HG02642 (cell line): Measurements from ENCODE around the gene FUT8.
"Not testable (repeated sequence)": the region's sequence is repeated elsewhere in the genome, so short reads cannot be mapped to it uniquely, and the experiment has no call there.

ENCODE experiments used
- ATAC-seq: cut with Tn5 transposase; IDR thresholded peaks from one replicate; pipeline ENCODE4 v1.9.1; 2021; ENCODE audit warnings: mild to moderate bottlenecking; ENCODE audit not compliant: unreplicated experiment, poor library complexity

FUT8 gene

DNA sequence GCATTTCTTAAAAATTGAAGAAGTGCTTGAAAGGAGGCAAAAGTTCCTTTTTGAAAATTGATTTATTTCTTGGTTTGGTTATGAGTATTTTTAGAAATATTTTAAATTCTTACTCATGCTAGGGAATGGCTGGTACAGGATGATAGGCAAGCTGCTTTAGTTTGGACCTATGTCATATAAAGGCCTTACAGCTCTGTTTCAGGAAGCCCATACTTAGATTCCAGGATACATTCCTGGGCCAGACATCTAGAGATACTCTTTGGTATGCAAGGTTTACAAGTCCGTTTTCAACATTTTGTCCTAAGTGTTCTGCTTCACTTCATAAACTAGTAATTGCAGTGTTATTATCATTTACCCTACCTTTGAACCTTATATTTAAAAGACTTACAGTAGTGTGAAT is 186.8 kb downstream of the FUT8 start:
- no peak for ATAC-seq

DNA sequence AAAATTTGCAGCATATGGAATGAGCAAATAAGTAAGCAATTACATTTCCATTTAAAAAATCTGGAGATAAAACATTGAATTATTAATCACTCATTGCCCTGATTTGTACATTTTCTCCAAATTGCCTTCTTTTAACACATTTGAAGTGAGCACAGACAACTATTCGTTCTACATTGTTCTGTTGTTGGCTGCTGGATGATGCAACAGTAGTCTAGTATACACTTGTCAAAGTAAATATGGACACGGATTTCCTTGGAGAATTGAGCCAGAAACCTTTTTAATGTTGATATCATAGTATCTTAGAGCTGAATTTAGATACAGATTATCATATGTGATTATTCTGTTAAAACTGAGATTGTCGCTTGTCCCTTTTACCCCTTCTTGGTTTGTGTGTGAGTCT is 188.2 kb downstream of the FUT8 start:
- no peak for ATAC-seq

DNA sequence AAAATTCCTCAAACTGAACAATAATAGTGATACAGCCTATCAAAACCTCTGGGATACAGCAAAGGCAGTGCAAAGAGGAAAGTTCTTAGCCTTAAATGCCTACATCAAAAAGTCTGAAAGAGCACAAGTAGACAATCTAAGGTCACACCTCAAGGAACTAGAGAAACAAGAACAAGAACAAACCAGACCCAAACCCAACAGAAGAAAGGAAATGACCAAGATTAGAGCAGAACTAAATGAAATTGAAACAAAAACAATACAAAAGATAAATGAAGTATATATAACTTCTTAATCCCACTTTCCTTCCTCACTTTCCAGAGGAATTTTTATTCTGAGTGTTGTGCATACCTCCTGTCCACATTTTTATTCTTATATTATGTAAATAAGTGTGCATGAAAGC is 192.0 kb downstream of the FUT8 start:
- no peak for ATAC-seq

DNA sequence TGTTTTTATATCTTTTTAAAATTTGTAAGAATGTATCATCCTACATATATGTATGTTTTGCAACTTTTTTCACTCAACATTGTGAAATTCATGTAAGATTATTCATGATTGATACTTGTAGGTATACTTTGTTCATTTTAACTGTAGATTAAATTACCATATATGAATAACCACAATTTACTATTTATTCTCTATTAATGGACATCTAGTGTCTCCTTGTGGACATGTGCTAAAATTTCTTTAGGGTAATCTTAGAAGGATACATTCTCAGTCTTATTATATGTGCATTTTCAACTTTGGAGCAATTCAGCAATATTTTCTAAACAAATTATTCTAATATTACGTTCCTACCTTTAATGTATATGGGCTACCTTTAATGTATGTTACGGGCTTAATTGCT is 192.4 kb downstream of the FUT8 start:
- ATAC-seq, result no peak

DNA sequence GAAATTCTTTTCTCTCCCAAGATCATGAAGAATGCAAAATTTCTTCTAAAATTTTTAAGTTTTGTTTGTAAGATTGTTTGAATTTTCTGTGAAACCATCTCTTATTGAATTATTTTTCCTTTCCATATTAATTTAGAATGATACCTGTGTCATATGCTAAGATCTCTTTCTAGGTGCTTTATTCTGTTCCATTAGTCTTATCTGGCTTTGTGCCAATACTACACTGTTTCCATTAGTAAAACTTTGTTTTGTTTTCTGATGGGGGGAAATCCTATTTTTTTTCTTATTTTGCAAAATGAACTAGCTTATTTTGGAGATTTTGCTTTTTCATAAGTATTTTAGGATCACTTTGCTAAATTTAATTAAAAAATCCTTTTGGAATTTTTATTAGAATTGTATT is 193.9 kb downstream of the FUT8 start:
- ATAC-seq, result no peak

DNA sequence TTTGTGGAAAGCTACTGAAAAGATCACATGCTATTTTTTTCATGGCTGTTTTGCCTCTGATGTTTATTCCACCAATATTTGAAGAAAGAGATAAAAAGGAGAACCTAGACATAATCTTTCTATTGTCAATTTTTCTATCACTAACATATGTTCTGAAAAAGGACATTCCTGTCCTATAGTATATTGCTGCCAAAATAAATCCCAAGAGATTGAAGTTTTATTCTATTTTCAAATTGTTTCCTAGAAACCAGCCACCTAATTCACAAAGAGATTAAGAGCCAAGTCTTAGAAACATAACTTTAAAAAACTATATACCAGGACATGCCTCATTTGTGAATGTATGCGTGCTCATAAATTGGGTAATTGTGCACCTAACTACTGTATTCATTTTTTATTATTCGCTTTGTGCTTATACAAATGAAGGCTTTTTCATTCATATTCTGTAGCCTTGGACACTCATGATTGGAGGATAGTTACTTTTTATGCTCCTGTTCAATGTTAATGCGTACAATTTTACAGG is 200.7 kb downstream of the FUT8 start:
- no peak for ATAC-seq

DNA sequence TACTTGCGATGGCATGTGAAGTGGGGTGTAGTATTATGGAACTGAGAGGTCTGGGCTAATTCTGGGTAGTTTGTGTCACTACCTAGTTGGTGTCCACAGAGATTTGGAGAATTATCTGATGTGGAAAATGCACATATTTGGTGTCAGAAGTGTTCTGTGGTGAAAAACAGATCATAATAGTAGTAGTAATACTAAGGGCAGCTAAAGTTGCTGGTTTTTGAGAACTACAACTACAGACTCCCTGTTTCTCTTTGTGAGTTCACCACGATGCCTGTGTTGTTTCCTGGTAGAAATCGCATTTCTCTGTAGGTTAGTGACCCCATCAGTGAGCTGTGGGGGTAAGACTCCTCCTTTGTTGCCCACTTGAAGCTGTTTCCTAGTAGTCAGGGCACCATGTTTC is 206.5 kb downstream of the FUT8 start:
- ATAC-seq, result no peak

DNA sequence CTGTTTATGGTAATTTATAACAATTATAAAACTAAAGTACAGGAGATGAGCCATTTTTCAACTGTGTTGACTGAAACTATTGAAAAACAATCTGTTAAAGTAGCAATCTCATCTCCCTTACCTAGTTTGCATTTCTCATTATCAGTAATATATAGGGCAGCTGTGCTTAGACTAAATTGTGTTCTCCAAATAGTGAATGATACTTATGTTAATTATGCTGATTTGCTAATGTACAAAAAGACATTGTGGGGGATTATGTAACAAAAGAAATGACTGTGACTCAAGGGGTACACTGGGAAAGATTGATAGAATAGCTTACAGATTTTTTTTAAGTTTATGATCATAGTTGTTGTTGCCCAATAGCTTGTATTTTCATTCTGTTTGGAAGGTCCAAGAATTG is 207.7 kb downstream of the FUT8 start:
- ATAC-seq, result no peak

DNA sequence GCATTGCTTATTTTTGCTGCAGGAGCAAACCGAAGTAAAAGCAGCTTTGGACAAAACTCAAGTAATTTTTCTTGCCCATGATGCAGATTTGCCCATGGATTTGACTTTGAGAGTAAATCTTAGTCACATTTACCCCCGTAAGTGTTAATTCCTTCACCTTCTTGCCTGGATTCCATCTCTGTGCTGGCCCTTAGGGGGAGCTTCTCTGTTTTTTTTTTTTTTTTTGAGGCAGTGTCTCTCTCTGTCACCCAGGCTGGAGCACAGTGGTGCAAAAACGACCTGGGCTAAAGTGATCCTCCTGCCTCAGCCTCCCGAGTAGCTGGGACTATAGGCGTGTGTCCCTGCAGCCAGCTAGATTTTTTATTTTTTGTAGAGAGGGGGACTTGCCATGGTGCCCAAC is 210.2 kb downstream of the FUT8 start:
- ATAC-seq, result no peak

DNA sequence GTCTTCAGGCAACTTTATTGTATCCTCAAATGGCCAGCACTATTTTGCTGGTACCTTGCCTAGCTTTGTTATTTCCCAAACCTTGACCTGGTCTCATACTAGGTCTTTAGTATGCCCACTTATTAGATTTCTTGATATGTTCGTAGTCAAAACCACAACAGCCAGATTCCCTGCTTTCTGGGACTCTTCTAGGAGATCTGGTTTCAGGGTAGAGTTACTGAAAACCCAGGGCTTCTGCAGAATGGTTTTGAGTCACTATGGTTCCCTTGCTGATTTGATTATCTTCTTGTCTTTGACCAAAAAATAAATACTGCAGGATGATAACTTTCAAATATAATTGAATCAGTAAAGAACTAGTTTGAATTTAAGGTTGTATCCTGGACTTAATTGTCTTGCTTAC is 211.2 kb downstream of the FUT8 start:
- ATAC-seq, result no peak

DNA sequence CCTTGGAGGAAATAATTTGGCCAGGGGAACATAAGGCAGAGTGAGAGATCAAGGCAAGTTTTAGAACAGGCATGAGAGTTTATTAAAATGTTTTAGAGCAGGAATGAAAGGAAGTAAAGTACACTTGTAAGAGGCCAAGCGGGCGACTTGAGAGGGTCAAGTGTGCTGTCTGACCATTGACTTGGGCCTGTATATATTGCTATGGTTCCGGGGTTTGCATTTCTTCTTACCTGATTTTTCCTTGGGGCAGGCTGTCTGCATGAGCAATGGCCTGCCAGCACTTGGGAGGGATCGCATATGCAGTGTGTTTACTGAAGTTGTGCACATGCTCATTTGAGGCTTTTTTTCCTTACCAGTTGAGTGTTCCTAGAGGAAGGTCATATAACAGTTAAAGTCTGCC is 214.8 kb downstream of the FUT8 start:
- no peak for ATAC-seq

DNA sequence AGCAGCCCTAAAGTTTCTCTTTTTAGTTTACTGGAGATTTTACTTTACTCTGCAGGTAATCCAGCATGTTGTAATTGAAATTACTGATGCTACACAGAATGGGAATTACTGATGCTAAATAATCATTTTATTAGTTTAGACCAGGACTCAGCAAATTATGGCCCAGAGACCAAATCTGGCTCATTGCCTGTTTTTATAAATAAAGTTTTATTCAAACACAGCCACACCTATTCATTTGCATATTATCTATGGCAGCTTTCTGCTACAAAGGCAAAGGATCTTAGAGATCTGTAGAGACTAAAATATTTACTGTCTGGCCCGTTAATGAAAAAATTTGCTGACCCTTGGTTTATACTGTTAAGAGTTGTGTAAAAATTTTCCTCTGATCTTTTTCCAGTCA is 216.1 kb downstream of the FUT8 start:
- ATAC-seq, result no peak

DNA sequence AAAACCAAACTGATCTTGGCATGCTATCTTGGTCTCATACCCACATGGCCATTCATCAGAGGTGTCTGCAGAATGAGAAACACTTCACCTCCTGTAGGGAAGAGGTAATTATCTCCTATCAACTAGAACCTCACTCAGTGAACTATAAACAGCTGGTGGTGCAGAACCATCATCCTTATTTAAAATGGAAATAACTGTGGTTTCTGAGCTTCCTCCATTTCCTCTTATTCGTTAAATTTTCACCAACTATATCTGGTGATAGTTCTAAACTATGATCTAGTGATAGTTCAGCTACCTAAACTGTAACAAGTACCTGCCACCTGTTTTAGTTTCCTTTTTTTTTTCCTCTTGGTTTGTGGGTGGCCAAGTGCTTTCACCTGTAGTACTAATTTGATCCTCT is 218.5 kb downstream of the FUT8 start:
- ATAC-seq, result no peak

DNA sequence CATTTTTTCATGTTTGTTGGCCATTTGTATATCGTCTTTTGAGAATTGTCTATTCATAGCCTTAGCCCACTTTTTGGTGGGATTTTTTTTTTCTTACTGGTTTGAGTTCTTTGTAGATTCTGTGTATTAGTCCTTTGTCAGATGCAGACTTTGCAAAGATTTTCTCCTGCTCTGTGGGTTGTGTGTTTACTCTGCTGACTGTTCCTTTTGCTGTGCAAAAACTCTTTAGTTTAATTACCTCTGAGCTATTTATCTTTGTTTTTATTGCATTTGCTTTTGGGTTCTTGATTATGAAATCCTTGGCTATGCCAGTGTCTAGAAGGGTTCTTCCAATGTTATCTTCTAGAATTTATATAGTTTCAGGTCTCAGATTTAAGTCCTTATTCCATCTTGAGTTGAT is 220.0 kb downstream of the FUT8 start:
- no peak for ATAC-seq

DNA sequence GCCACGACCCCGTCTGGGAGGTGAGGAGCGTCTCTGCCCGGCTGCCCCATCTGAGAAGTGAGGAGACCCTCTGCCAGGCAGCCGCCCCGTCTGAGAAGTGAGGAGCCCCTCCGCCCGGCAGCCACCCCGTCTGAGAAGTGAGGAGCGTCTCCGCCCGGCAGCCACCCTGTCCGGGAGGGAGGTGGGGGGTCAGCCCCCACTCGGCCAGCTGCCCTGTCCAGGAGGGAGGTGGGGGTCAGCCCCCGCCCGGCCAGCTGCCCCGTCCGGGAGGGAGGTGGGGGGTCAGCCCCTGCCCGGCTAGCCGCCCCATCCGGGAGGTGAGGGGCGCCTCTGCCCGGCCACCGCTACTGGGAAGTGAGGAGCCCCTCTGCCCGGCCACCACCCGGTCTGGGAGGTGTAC is 221.1 kb downstream of the FUT8 start:
- not testable (repeated sequence) for ATAC-seq

DNA sequence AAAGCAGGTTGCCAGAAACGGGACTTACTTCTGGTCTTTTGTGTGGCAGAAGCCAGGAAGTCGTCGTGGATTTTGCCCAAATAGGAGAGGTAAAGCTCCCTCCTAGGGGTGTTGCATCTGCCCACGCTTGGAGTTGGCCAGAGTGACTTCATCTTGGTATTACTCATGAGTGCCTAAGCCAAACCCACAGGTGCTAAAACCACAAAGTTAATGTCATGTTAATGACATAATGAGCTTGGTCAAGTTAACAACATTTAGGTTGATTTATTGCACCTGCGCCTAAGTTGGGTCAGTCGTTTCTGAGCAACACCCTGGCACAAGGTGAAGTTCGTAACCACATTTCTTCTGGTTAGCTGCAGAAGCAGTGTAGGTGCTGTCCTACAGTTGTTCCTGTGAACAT is 225.2 kb downstream of the FUT8 start:
- ATAC-seq, result peak; percentile 83

DNA sequence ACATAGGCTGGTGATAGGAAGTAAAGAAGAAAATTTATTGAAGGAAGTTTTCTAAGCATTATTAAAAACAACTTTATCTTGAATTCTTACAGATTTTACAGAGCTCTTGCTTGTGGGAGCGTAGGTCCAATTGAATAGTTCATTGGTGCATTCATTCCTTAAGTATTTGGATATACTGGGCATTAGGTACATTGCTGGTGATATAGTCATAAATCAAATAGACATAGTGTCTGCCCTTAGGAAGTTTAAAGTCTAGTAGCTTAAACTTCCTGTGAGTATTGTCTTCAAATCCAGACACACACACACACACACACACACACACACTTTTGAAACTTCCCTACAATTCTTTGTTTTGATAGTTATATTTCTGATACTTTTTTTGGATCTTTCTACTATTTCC is 226.7 kb downstream of the FUT8 start:
- ATAC-seq, result no peak

DNA sequence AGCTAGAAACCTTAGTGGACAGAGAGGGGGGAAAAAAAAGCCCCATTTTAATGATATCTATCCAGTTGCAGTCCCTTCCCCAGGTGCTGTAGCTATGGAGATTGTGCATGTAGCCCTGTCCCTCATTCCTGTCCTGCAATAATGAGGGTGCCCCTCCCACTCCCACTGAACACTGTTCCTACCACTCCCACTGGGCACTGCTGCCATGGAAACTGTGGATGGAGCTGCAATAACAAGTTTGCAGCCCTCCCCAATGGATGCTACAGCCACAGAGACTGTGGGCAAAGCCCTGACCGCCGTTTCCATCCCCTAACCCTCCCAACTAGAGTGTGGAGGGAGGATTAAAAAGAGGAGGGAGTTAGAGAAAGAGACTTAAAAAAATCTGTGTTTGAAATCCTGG is 238.3 kb downstream of the FUT8 start:
- no peak for ATAC-seq

DNA sequence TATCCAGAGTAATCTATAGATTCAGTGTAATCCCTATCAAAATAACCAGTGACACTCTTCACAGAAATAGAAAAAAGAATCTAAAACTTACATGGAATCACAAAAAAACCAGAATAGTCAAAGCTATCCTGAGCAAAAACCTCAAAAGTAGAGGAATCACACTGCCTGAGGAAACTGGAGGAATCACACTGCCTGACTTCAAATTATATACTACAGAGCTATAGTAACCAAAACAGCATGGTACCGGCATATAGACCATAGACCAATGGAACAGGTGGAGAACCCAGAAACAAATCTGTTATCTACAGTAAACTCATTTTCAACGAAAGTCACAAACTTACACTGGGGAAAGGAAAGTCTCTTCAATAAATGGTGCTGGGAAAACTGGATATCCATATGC is 244.0 kb downstream of the FUT8 start:
- ATAC-seq, result no peak

DNA sequence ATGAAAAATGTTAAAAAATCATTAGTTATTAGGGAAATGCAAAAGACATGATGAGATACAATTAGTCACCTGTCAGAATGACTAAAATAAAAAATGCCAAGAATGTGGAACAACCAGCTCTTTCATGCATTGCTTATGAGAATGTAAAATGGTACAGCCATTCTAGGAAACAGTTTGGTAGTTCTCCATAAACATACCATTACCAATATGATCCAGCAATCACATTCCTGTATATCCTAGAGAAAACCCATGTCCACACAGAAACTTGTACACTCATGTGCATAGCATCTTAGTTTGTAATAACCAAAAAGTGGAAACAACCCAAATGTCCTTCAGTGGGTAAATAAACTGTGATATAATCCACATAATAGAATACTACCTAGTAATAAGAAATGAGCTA is 245.7 kb downstream of the FUT8 start:
- no peak for ATAC-seq

DNA sequence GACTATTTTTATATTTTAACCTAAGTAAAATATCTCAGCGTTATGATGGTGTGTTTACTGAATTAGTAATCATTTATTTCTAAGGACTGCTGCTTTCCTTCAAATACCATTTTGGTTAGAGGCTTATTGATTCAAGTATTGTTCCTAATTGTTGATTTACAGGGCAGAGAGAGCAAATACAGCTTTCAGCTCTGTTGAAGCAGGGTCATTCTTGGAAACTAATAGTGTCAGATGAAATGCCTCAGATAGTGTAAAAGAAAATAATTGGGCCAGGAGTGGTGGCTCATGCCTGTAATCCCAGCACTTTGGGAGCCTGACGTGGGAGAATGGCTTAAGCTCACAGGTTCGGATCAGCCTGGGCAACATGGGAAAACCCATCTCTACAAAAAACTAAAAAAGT is 249.3 kb downstream of the FUT8 start:
- no peak for ATAC-seq

DNA sequence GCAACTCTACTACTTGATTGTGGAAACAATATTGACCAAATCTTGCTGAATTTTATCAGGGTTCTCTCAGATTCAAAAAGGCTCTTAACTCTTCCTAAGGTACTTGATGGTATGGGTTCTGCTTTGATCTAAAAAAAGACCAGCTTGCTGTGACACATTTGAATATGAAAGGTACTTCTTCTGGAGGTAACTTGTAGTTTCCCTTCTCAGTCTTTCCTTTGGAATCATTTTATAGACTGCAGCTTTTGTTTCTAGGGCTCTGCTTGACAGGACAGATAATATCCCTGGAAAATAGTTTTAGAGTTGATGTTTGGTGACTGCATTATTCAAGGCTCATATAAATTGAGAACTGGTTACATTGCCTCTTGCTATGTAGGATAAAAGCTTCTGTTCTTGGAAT is 251.9 kb downstream of the FUT8 start:
- no peak for ATAC-seq

DNA sequence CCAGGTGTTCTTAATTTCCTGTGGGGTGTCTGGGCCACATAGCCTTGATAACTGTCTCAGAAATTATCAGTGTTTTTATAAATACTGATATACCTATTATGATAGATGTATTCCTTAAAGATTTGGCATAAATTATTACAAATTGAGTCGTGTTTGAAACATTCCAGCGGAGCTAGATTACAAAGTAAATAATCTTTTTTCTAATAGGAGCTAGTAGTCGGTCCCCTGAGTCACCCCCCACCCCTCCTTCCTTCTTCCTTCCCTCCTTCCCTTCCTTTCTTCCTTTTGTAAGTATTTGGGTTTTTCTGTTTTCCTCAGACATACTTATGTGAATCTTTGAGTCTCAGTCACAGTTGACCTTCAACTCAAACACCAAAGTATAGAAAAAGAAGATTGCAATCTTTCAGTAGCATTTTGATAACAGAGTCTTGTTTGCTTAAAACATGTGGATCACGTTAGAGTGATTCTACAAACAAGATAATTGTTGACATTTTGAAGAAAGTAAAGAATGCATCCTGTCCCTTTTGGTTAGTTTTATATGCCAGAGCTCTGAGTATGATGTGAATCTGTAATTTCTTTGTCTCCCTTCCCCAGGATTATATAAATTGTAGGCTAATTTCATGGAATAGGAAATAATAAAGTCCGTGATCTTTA is 264.0 kb downstream of the FUT8 start:
- no peak for ATAC-seq
